Endothelial cell of umbilical vein (primary cell): Measurements from ENCODE around the gene MYO6. TPM values are rescaled to one million over a fixed set of nuclear protein-coding genes. Genes with fewer than 3 reads are reported as not detected.
A peak's percentile ranks its signal among the peaks of the same experiment; 100 is the strongest.

Source experiments
- BruUV-seq: library from RNA; stranded (reverse); fragments of 400-500 nt; replicated peaks from 2 replicates; lab custom pipeline; 2021; lab: Mats Ljungman, UMichigan
- CTCF ChIA-PET: fragments of 300-600, 350-600 bp; sonication (Branson Sonifier 250); formaldehyde crosslinking; loops from one replicate; lab custom pipeline; 2021; ENCODE audit warnings: antibody characterized with exemption, inconsistent platforms; lab: Charles Lee
- POLR2A ChIA-PET: fragments of 300-600, 350-600 bp; sonication (Branson Sonifier 250); formaldehyde crosslinking; loops from one replicate; lab custom pipeline; 2021; ENCODE audit warnings: antibody characterized with exemption, inconsistent platforms; lab: Charles Lee
- DNase-seq: peaks from one replicate; pipeline ENCODE4 v3.0.0-alpha.2; 2011; ENCODE audit warnings: low read depth, low spot score
- FAIRE-seq: peaks from 2 replicates; lab custom pipeline; 2011; peaks lifted over from hg19 to GRCh38; lab: Jason Lieb, UNC
- H2AFZ ChIP-seq: 2 replicates; pipeline ENCODE4 v1.6.0; 2012; ENCODE audit warnings: low read depth, low read length, control low read depth, inconsistent platforms
- H3K27ac ChIP-seq: 2 replicates; pipeline ENCODE4 v1.5.1; 2011; ENCODE audit warnings: low read depth, mild to moderate bottlenecking, control low read depth, low read length, moderate library complexity; ENCODE audit not compliant: insufficient read depth
- H3K27me3 ChIP-seq, 2 experiments: 2 replicates each; pipeline versions ENCODE4 v1.6.0 to v1.6.1; 2011; ENCODE audit warnings: low read length in 2 of 2, mixed read lengths in 1 of 2; ENCODE audit not compliant: control insufficient read depth in 2 of 2, insufficient read depth in 2 of 2
- H3K36me3 ChIP-seq, 2 experiments: 2 replicates in 1 of 2; 3 replicates in 1 of 2; pipeline ENCODE4 v1.5.1; 2011; ENCODE audit warnings: low read length in 2 of 2, mild to moderate bottlenecking in 1 of 2, moderate library complexity in 1 of 2; ENCODE audit not compliant: control insufficient read depth in 2 of 2, insufficient read depth in 2 of 2; ENCODE audit errors: extremely low read depth in 1 of 2
- H3K4me1 ChIP-seq: 3 replicates; pipeline ENCODE4 v1.5.1; 2011; ENCODE audit warnings: mild to moderate bottlenecking, low read length; ENCODE audit not compliant: control insufficient read depth, insufficient read depth; ENCODE audit errors: extremely low read depth
- H3K4me2 ChIP-seq: 2 replicates; pipeline ENCODE4 v1.6.1; 2011; ENCODE audit warnings: low read length, control low read depth, mixed read lengths; ENCODE audit not compliant: insufficient read depth
- H3K4me3 ChIP-seq, 3 experiments: fragments of 200-600 bp in 1 of 3; sonication (generic), shearing (Covaris generic) in 1 of 3; replicated peaks in 1 of 3; 2 replicates each; pipeline ENCODE4 v1.5.1; 2011 to 2016; ENCODE audit warnings: control low read depth in 3 of 3, low read length in 3 of 3, mild to moderate bottlenecking in 2 of 3, inconsistent platforms in 1 of 3, low read depth in 1 of 3, moderate library complexity in 1 of 3; ENCODE audit not compliant: insufficient read depth in 1 of 3
- H3K79me2 ChIP-seq: 2 replicates; pipeline ENCODE4 v1.6.0; 2012; ENCODE audit warnings: low read length, inconsistent platforms; ENCODE audit not compliant: control insufficient read depth, insufficient read depth
- H3K9ac ChIP-seq: replicated peaks from 2 replicates; pipeline ENCODE3; 2011; ENCODE audit warnings: low read length, control low read depth; ENCODE audit not compliant: insufficient read depth; ENCODE audit errors: extremely low read depth
- H3K9me1 ChIP-seq: replicated peaks from 3 replicates; pipeline ENCODE4 v1.6.0; 2011; ENCODE audit warnings: mild to moderate bottlenecking, low read length; ENCODE audit not compliant: control insufficient read depth, insufficient read depth; ENCODE audit errors: extremely low read depth
- H3K9me3 ChIP-seq: replicated peaks from 2 replicates; pipeline ENCODE4 v1.5.1; 2012; ENCODE audit warnings: low read length, inconsistent platforms; ENCODE audit not compliant: control insufficient read depth, insufficient read depth
- H4K20me1 ChIP-seq: replicated peaks from 2 replicates; pipeline ENCODE3; 2011; ENCODE audit warnings: mild to moderate bottlenecking, low read length; ENCODE audit not compliant: control insufficient read depth, insufficient read depth; ENCODE audit errors: extremely low read depth
- CTCF ChIP-seq, 2 donors: IDR thresholded peaks; 1 replicate in 1 of 2; 2 replicates in 1 of 2; pipeline ENCODE4 v1.5.1; 2011; ENCODE audit warnings: low read length in 2 of 2, mild to moderate bottlenecking in 2 of 2, moderate library complexity in 2 of 2, control low read depth in 1 of 2, inconsistent platforms in 1 of 2, low read depth in 1 of 2; ENCODE audit not compliant: insufficient read depth in 1 of 2; ENCODE audit errors: extremely low read depth in 1 of 2
- EZH2 ChIP-seq: IDR thresholded peaks from 2 replicates; pipeline ENCODE4 v1.6.1; 2012; ENCODE audit warnings: borderline replicate concordance, low read depth, mild to moderate bottlenecking, moderate library complexity, low read length, inconsistent platforms; ENCODE audit not compliant: severe bottlenecking
- GATA2 ChIP-seq: IDR thresholded peaks from 2 replicates; pipeline ENCODE4 v1.7.0; 2011; ENCODE audit warnings: low read depth, mild to moderate bottlenecking, moderate library complexity, mixed read lengths, low read length; ENCODE audit not compliant: insufficient read length, insufficient read depth
- dilution Hi-C: fragments of 300-500 bp; cut with MboI; formaldehyde crosslinking; loops from one replicate; pipeline ENCODE4 v1.15.0; 2019; ENCODE audit warnings: low sequenced_read_pairs; ENCODE audit not compliant: extremely low pct_ligation_motif_present
- intact Hi-C: fragments of 100-400 bp; cut with micrococcal nuclease; formaldehyde crosslinking; loops from one replicate; pipeline ENCODE4 v1.10.0; 2022
- polyA plus RNA-seq, 4 experiments: library from polyadenylated mRNA; depleted of rRNA in 3 of 4; stranded (reverse) in 3 of 4; unstranded in 1 of 4; fragments of >200 nt; gene quantifications; 2 replicates each; pipeline versions ENCODE4 v1.2.1 to v1.2.3, GENCODE V29; 2011 to 2012; ENCODE audit warnings: missing spikeins in 1 of 4
- total RNA-seq: library from RNA; stranded (reverse); gene quantifications from 2 replicates; pipeline ENCODE4 v1.2.3, GENCODE V29; 2021

Gene MYO6
- total and polyA plus RNA-seq, 2 donors (not counting 3 experiments of a cell fraction or from before 2014, with no cell fraction given): 15.5 to 68.0 TPM

GRCh38 chr6:75934643-75935472, 185.8 kb downstream of the MYO6 start:
- peak; percentile 93 for FAIRE-seq
- ChIA-PET CTCF (interaction anchor here (0.6 to 5.2 kb wide), 21 partner anchors 8 to 1991 kb away, joined by 3 to 105 read pairs (median 4); partner anchors contain the start of gene HTR1B), POLR2A (no interaction called here)
- no peaks in the 10 kb centered on the region for H3K9me1 ChIP-seq
- TF ChIP-seq CTCF (IDR thresholded peaks at IDR 0.05; ENCODE audit: extremely low read depth in 1 of 2, insufficient read depth in 1 of 2, low read depth in 1 of 2, low read length in 2 of 2) (peak; percentile 68 to 75), EZH2 (no peak), GATA2 (no peak)
- H2AFZ ChIP-seq: peak overlapping the region; percentile 89
- no peaks in the 10 kb centered on the region for H4K20me1 ChIP-seq
- H3K79me2 ChIP-seq: no peaks in the 10 kb centered on the region
- dilution Hi-C loops (no loop called here), intact Hi-C loops (loop anchor here (1.0 to 5.0 kb wide), 3 partner anchors 762 to 1527 kb away; no protein-coding TSS in a partner anchor)
- peak overlapping the region; percentile 81 for H3K4me2 ChIP-seq
- H3K9me3 ChIP-seq: no peaks in the 10 kb centered on the region
- no peaks in the 10 kb centered on the region for H3K36me3 ChIP-seq
- H3K9ac ChIP-seq: peak overlapping the region; percentile 28
- no TSS peak for BruUV-seq
- peaks cover 4% of the 10 kb centered on the region for H3K4me1 ChIP-seq
- H3K27ac ChIP-seq: no peak overlapping the region
- no peaks in the 10 kb centered on the region for H3K27me3 ChIP-seq
- DNase-seq: peak; percentile 77
- peak overlapping the region in 2 of 3 experiments; percentile 35 to 51 for H3K4me3 ChIP-seq
